IPS-18c (cell line): ENCODE measurements around the gene LMO4.

Source experiments
- H3K4me3 ChIP-seq: 2 replicates; pipeline ENCODE4 v1.7.0; 2013; ENCODE audit warnings: low read depth, mild to moderate bottlenecking, low read length, moderate library complexity; ENCODE audit not compliant: insufficient read depth
- H3K9me3 ChIP-seq: one replicate; pipeline ENCODE4 v1.6.1; 2013; ENCODE audit warnings: mild to moderate bottlenecking, low read length, moderate library complexity; ENCODE audit not compliant: control insufficient read depth, insufficient read depth

The LMO4 gene

GRCh38 chr1:87338566-87338965 is 9.9 kb downstream of the LMO4 start:
- Histone ChIP-seq H3K9me3 (no peaks in the 10 kb centered on the region), H3K4me3 (no peak overlapping the region)

GRCh38 chr1:87344231-87344630 is 15.6 kb downstream of the LMO4 start:
- no peaks in the 10 kb centered on the region for H3K9me3 ChIP-seq

GRCh38 chr1:87346130-87346814 is 17.6 kb downstream of the LMO4 start:
- Histone ChIP-seq H3K9me3 (no peaks in the 10 kb centered on the region), H3K4me3 (no peak overlapping the region)

More at GRCh38 chr1:87344231-87344630, 15.6 kb downstream of the LMO4 start:
- H3K4me3 ChIP-seq, result no peak overlapping the region

GRCh38 chr1:87348341-87349019 is 19.8 kb downstream of the LMO4 start:
- Histone ChIP-seq H3K9me3 (no peaks in the 10 kb centered on the region), H3K4me3 (no peak overlapping the region)

GRCh38 chr1:87349036-87349435 is 20.4 kb downstream of the LMO4 start:
- Histone ChIP-seq H3K9me3 (no peaks in the 10 kb centered on the region), H3K4me3 (no peak overlapping the region)

- Histone ChIP-seq H3K4me3 (no peak overlapping the region), H3K9me3 (no peaks in the 10 kb centered on the region)
Measured at GRCh38 chr1:87355894-87356293, 27.2 kb downstream of the LMO4 start.

GRCh38 chr1:87356591-87356990 is 27.9 kb downstream of the LMO4 start:
- no peaks in the 10 kb centered on the region for H3K9me3 ChIP-seq
- H3K4me3 ChIP-seq, result no peak overlapping the region

- Histone ChIP-seq H3K4me3 (no peak overlapping the region), H3K9me3 (no peaks in the 10 kb centered on the region)
Measured at GRCh38 chr1:87358219-87358618, 29.5 kb downstream of the LMO4 start.

GRCh38 chr1:87359586-87359985 is 30.9 kb downstream of the LMO4 start:
- no peak overlapping the region for H3K4me3 ChIP-seq
- no peaks in the 10 kb centered on the region for H3K9me3 ChIP-seq

GRCh38 chr1:87362063-87362833 is 33.6 kb downstream of the LMO4 start:
- no peak overlapping the region for H3K4me3 ChIP-seq
- no peaks in the 10 kb centered on the region for H3K9me3 ChIP-seq

GRCh38 chr1:87362834-87363426 is 34.2 kb downstream of the LMO4 start:
- Histone ChIP-seq H3K4me3 (no peak overlapping the region), H3K9me3 (peaks cover 2% of the 10 kb centered on the region)

- Histone ChIP-seq H3K4me3 (no peak overlapping the region), H3K9me3 (peaks cover 4% of the 10 kb centered on the region)
Measured at GRCh38 chr1:87367549-87367948, 38.9 kb downstream of the LMO4 start.

- H3K9me3 ChIP-seq, result peaks cover 4% of the 10 kb centered on the region
Measured at GRCh38 chr1:87368907-87369306, 40.2 kb downstream of the LMO4 start.

GRCh38 chr1:87369736-87370478 is 41.2 kb downstream of the LMO4 start:
- Histone ChIP-seq H3K4me3 (no peak overlapping the region), H3K9me3 (peaks cover 4% of the 10 kb centered on the region)

More at GRCh38 chr1:87368907-87369306, 40.2 kb downstream of the LMO4 start:
- H3K4me3 ChIP-seq, result no peak overlapping the region

- Histone ChIP-seq H3K9me3 (peaks cover 4% of the 10 kb centered on the region), H3K4me3 (no peak overlapping the region)
Measured at GRCh38 chr1:87370544-87370943, 41.9 kb downstream of the LMO4 start.

GRCh38 chr1:87379306-87379705 is 50.6 kb downstream of the LMO4 start:
- Histone ChIP-seq H3K9me3 (no peaks in the 10 kb centered on the region), H3K4me3 (no peak overlapping the region)

- H3K9me3 ChIP-seq, result no peaks in the 10 kb centered on the region
- H3K4me3 ChIP-seq, result no peak overlapping the region
Measured at GRCh38 chr1:87386217-87386790, 57.6 kb downstream of the LMO4 start.
